HepG2 (cell line): ENCODE data around the gene ARAP1. TPM values are rescaled to one million over a fixed set of nuclear protein-coding genes. Genes with fewer than 3 reads are reported as not detected.

ENCODE experiments used
- ATAC-seq: fragments of 200-7000 bp; cut with Tn5 transposase; 3 replicates; pipeline ENCODE4 v1.9.1; 2020; ENCODE audit warnings: mild to moderate bottlenecking, moderate library complexity
- BruUV-seq: library from RNA; stranded (reverse); fragments of 400-500 nt; replicated peaks from 2 replicates; lab custom pipeline; 2021; lab: Mats Ljungman, UMichigan
- CTCF ChIA-PET: fragments of 300-600 bp; formaldehyde crosslinking; extraction: SDS; loops from one replicate; lab custom pipeline; 2021; ENCODE audit warnings: low total read pairs, inconsistent platforms, low intra/inter-chr PET ratio; lab: Yijun Ruan, JAX
- POLR2A ChIA-PET: fragments of 350-600 bp; sonication (Branson Sonifier 250); formaldehyde crosslinking; loops from one replicate; lab custom pipeline; 2020; ENCODE audit warnings: antibody characterized with exemption, inconsistent platforms; lab: Yijun Ruan, JAX
- DNase-seq: peaks from one replicate; pipeline ENCODE4 v3.0.0-alpha.2; 2015; ENCODE audit warnings: low spot score
- FAIRE-seq: peaks from 3 replicates; lab custom pipeline; 2011; peaks lifted over from hg19 to GRCh38; lab: Jason Lieb, UNC
- H2AFZ ChIP-seq: one replicate; pipeline ENCODE4 v1.6.1; 2011; ENCODE audit warnings: low read length, inconsistent platforms
- H3K27ac ChIP-seq: fragments of 300-600 bp; 3 replicates; pipeline ENCODE4 v1.8.0; 2011; ENCODE audit warnings: mixed run types, mild to moderate bottlenecking, mixed read lengths, low read length, inconsistent platforms; ENCODE audit not compliant: insufficient read depth; ENCODE audit errors: extremely low read length
- H3K27me3 ChIP-seq, 2 experiments: fragments of 200-600 bp in 1 of 2; 2 replicates in 1 of 2; 3 replicates in 1 of 2; pipeline versions ENCODE4 v1.6.0 to v1.8.0; 2011; ENCODE audit warnings: low read length in 2 of 2, mild to moderate bottlenecking in 2 of 2, moderate library complexity in 2 of 2, inconsistent platforms in 1 of 2; ENCODE audit not compliant: insufficient read depth in 2 of 2, control insufficient read depth in 1 of 2
- H3K36me3 ChIP-seq, 2 experiments: fragments of 200-600 bp in 1 of 2; replicated peaks in 1 of 2; 2 replicates in 1 of 2; 3 replicates in 1 of 2; pipeline versions ENCODE4 v1.5.1 to v1.8.0; 2011; ENCODE audit warnings: low read length in 2 of 2, inconsistent platforms in 1 of 2; ENCODE audit not compliant: insufficient read depth in 2 of 2, control insufficient read depth in 1 of 2
- H3K4me1 ChIP-seq: 2 replicates; pipeline ENCODE4 v1.5.1; 2012; ENCODE audit warnings: low read length, inconsistent platforms; ENCODE audit not compliant: insufficient read depth
- H3K4me2 ChIP-seq: 2 replicates; pipeline ENCODE4 v1.6.0; 2011; ENCODE audit warnings: low read depth, low read length, inconsistent platforms
- H3K4me3 ChIP-seq, 3 experiments: fragments of 200-600 bp in 1 of 3; sonication (generic), shearing (Covaris generic) in 1 of 3; replicated peaks in 1 of 3; 2 replicates each; pipeline ENCODE4 v1.5.1; 2011 to 2016; ENCODE audit warnings: low read length in 3 of 3, inconsistent platforms in 2 of 3, low read depth in 2 of 3, mild to moderate bottlenecking in 2 of 3, control low read depth in 1 of 3, mixed read lengths in 1 of 3; ENCODE audit not compliant: insufficient read depth in 1 of 3
- H3K79me2 ChIP-seq: one replicate; pipeline ENCODE4 v1.6.1; 2011; ENCODE audit warnings: low read length, inconsistent platforms; ENCODE audit not compliant: insufficient read depth
- H3K9ac ChIP-seq: 2 replicates; pipeline ENCODE4 v1.6.0; 2011; ENCODE audit warnings: mild to moderate bottlenecking, low read depth, low read length, inconsistent platforms; ENCODE audit not compliant: insufficient read depth
- H3K9me3 ChIP-seq: 2 replicates; pipeline ENCODE4 v1.5.1; 2012; ENCODE audit warnings: mild to moderate bottlenecking, low read length
- H4K20me1 ChIP-seq: 2 replicates; pipeline ENCODE4 v1.6.0; 2011; ENCODE audit warnings: inconsistent platforms, mild to moderate bottlenecking, low read length, moderate library complexity; ENCODE audit not compliant: insufficient read depth
- ARID5B ChIP-seq: IDR thresholded peaks from 2 replicates; pipeline ENCODE4 v1.4.0; 2020; ENCODE audit warnings: mild to moderate bottlenecking, missing genetic modification reagents
- ATF1 ChIP-seq: IDR thresholded peaks from 2 replicates; pipeline ENCODE4 v1.6.1; 2016; ENCODE audit warnings: mild to moderate bottlenecking, control low read depth
- GMEB1 ChIP-seq: sonication (generic); formaldehyde crosslinking; IDR thresholded peaks from 2 replicates; pipeline ENCODE4 v1.5.1; 2020; ENCODE audit warnings: missing genetic modification reagents, mild to moderate bottlenecking, borderline replicate concordance
- HNF4A ChIP-seq: sonication (generic); formaldehyde crosslinking; IDR thresholded peaks from 2 replicates; pipeline ENCODE4 v1.4.0; 2020; ENCODE audit warnings: missing genetic modification reagents
- MAFG ChIP-seq: sonication (generic); formaldehyde crosslinking; IDR thresholded peaks from 2 replicates; pipeline ENCODE4 v1.5.1; 2020; ENCODE audit warnings: mild to moderate bottlenecking, missing genetic modification reagents
- MED13 ChIP-seq: sonication (generic); formaldehyde crosslinking; IDR thresholded peaks from 2 replicates; pipeline ENCODE4 v1.5.0; 2020; ENCODE audit warnings: missing genetic modification reagents
- MEIS2 ChIP-seq: sonication (generic); formaldehyde crosslinking; IDR thresholded peaks from 2 replicates; pipeline ENCODE4 v1.9.0; 2021; ENCODE audit warnings: mild to moderate bottlenecking, missing genetic modification reagents
- NBN ChIP-seq: fragments of 450-650 bp; conservative IDR thresholded peaks from 2 replicates; pipeline ENCODE4 v1.6.1; 2017
- PBX2 ChIP-seq: IDR thresholded peaks from 2 replicates; pipeline ENCODE4 v1.6.1; 2016; ENCODE audit warnings: control low read depth
- STAG1 ChIP-seq: sonication (generic); formaldehyde crosslinking; IDR thresholded peaks from 2 replicates; pipeline ENCODE4 v1.4.0; 2020; ENCODE audit warnings: missing genetic modification reagents
- WGBS: methylation state at CpG from one replicate; pipeline ENCODE4 v1.1.6; 2017; ENCODE audit warnings: low lambda C conversion rate; 5-methylcytosine and 5-hydroxymethylcytosine counted together
- in situ Hi-C: cut with HindIII; loops from 2 replicates; pipeline ENCODE4 v1.10.0; 2017; ENCODE audit warnings: low pct_unique_long_range_greater_than_20kb; ENCODE audit not compliant: extremely low pct_ligation_motif_present
- intact Hi-C: fragments of 100-400 bp; cut with micrococcal nuclease; formaldehyde crosslinking; loops from one replicate; pipeline ENCODE4 v1.10.0; 2022; ENCODE audit not compliant: unreplicated experiment
- polyA plus RNA-seq, 8 experiments: library from polyadenylated mRNA; depleted of rRNA in 3 of 8; stranded (reverse) in 7 of 8; unstranded in 1 of 8; fragments of >200 nt; fragmentation: Illumina TruSeq in 4 of 8; extraction: Trizol in 4 of 8; gene quantifications; 2 replicates each; pipeline versions ENCODE4 v1.2.1 to v1.2.3, GENCODE V29; 2011 to 2016; ENCODE audit warnings: low read depth in 4 of 8, missing spikeins in 1 of 8, mixed read lengths in 1 of 8; ENCODE audit not compliant: insufficient read depth in 1 of 8
- total RNA-seq, 5 experiments: library from RNA; depleted of rRNA; stranded (reverse); fragments of >200 nt; fragmentation: Illumina TruSeq; extraction: Trizol; gene quantifications; 2 replicates each; pipeline ENCODE4 v1.2.3, GENCODE V29; 2016; ENCODE audit warnings: low read depth in 1 of 5

ARAP1 gene
- total and polyA plus RNA-seq, 2 of the 13 experiments (the other 11 are each of a cell fraction or from before 2014, with no cell fraction given): 43.2 to 55.5 TPM

GRCh38 chr11:72688929-72689328, 63.3 kb downstream of the ARAP1 start:
- H3K79me2 ChIP-seq: no peaks in the 10 kb centered on the region
- no peak for TF ChIP-seq MED13 (CRISPR knock-in tag)
- no peak for TF ChIP-seq MAFG (CRISPR knock-in tag)
- no peak for TF ChIP-seq ATF1 (CRISPR knock-in tag)
- no peak for TF ChIP-seq HNF4A (CRISPR knock-in tag)
- TF ChIP-seq ARID5B (CRISPR knock-in tag): no peak
- no peak for TF ChIP-seq GMEB1 (CRISPR knock-in tag)
- TF ChIP-seq MEIS2: no peak
- TF ChIP-seq NBN: no peak
- TF ChIP-seq STAG1 (CRISPR knock-in tag): no peak
- TF ChIP-seq PBX2 (CRISPR knock-in tag): no peak
- TF ChIP-seq, all 625 proteins: peak for 0
- ATAC-seq (no peak), FAIRE-seq (no peak), DNase-seq (no peak)
- Histone ChIP-seq H3K4me3 (no peak overlapping the region), H3K9ac (no peak overlapping the region), H3K4me1 (no peaks in the 10 kb centered on the region), H4K20me1 (peaks cover 11% of the 10 kb centered on the region; the same call in 1 of the 2 replicates), H3K27ac (no peak overlapping the region), H3K36me3 (peaks cover 27 to 58% of the 10 kb centered on the region in 2 experiments; a peak in 4 of 5 replicates), H3K27me3 (no peaks in the 10 kb centered on the region), H3K9me3 (no peaks in the 10 kb centered on the region), H2AFZ (no peak overlapping the region), H3K4me2 (no peak overlapping the region)
- in situ Hi-C loops: no loop called here
- intact Hi-C loops: no loop called here
- CTCF ChIA-PET: no interaction called here
- WGBS: 100% methylated on average over 6 of the region's 7 CpGs
- no TSS peak for BruUV-seq
- POLR2A ChIA-PET: no interaction called here
